ENCODE measurements around the gene SCD5.
"Not testable (repeated sequence)": the region's sequence is repeated elsewhere in the genome, so short reads cannot be mapped to it uniquely, and the experiment has no call there.

SCD5 gene

DNA sequence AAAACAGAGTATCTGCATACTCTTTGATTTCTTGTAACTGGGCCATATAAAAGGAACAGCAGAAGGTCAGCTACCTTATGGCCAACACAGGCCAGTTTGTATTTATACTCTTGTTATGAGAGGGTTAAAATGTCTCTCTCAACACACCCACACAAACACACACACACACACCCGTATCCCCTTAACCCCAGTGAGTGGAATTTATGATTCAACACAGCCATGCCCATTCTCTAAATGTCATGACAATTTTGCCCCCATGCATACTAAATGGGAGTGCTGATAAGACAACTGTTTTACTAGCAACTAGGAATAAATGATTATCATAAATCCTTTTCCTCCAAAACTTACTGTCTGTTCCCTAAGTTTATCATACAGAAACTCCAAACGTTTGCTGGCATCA is 22.1 kb upstream of the SCD5 start:
- CTCF ChIA-PET: no interaction called here
- POLR2A ChIA-PET: no interaction called here
- TF ChIP-seq, protein P1, sequence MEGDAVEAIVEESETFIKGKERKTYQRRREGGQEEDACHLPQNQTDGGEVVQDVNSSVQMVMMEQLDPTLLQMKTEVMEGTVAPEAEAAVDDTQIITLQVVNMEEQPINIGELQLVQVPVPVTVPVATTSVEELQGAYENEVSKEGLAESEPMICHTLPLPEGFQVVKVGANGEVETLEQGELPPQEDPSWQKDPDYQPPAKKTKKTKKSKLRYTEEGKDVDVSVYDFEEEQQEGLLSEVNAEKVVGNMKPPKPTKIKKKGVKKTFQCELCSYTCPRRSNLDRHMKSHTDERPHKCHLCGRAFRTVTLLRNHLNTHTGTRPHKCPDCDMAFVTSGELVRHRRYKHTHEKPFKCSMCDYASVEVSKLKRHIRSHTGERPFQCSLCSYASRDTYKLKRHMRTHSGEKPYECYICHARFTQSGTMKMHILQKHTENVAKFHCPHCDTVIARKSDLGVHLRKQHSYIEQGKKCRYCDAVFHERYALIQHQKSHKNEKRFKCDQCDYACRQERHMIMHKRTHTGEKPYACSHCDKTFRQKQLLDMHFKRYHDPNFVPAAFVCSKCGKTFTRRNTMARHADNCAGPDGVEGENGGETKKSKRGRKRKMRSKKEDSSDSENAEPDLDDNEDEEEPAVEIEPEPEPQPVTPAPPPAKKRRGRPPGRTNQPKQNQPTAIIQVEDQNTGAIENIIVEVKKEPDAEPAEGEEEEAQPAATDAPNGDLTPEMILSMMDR (IDR thresholded peaks at IDR 0.05; ENCODE audit: control extremely low read depth, extremely low read depth, low read depth, missing control alignments): no peak
- no peak for DNase-seq (ENCODE audit: extremely low spot score)

DNA sequence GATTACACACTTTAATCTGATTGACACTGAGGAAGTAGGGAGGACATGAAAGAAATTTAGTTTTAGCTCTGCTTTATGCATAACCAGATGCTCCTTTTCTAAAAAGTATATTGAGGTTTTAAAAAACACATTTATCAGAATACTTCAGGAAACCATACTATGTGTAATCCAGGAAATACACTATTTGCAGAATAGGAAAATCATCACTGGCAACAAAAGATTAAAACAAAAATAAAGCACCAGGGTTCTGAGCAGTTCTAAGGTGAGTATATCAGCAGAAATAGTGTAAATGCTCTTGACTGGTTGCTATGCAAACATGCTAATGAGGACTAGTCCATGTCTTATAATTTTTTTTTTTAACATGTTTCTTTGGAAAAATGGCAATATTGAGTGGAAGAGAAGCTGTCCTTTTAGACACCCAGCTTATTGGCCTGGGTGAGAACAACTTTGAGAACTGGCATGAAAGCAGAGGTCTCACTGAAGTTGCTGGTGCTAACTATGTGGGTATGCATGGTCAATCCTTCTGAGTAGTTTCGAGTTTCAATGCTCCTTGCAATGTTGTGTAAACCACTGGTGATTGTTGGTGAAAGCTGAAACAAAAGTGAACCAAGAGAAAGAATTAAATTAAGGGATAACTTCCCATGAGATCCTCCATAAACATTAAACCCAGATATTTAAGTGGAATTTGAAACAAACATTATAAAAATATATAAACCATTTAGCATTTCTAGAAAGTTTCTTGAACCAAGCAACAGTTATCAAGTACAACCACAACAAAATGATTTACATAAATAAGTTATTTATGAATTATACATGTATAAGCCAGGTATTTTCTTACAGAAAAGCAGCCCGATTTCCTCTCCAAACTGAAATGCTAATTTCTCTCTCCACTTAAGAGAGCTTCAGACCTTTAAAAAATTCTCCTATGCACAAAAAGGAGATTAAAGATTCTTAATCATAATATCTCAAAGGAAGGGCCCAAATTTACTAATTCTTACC is 20.4 kb upstream of the SCD5 start:
- no peak for DNase-seq (ENCODE audit: extremely low spot score)
- ChIA-PET CTCF (interaction anchor here (1.0 to 1.5 kb wide), 4 partner anchors 9 to 32 kb away, joined by 3 to 9 read pairs (median 4); partner anchors contain the start of gene SCD5), POLR2A (no interaction called here)
- TF ChIP-seq, protein P1 (IDR thresholded peaks at IDR 0.05; ENCODE audit: control extremely low read depth, extremely low read depth, low read depth, missing control alignments): no peak

DNA sequence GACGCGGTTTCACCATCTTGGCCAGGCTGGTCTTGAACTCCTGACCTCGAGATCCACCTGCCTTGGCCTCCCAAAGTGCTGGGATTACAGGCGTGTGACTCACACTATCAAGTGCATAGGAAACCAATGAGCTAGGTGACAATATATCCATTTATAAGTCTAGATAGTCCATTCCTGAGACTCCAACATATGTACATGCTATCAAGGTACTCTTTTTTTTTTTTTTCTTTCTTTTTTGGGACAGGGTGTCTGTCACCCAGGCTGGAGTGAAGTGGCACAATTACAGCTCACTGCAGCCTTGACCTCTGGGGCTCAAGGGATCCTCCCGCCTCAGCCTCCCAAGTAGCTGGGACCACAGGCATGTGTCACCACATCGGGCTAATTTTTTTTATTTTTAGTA is 18.3 kb upstream of the SCD5 start:
- POLR2A ChIA-PET; CTCF ChIA-PET; DNase-seq (ENCODE audit: extremely low spot score): not testable (repeated sequence)

DNA sequence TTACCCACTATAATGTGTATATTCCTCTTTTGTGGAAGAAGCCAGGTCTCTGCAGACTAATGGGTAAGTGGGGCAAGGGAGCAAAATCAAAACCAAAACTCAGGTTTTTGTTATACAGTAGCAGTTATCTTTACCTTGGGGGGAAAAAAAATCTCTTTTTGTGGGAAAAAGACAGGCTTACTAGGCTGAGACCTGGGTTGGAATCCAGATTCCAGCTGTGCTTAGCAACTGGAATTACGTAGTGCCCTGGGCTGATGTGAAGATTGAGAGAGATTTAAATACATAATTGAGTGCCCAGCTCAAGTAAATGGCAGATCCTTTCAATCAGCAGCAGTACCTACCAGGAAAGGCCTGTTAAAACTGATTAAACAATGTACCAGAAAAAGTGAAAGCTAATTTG is 15.4 kb upstream of the SCD5 start:
- DNase-seq (ENCODE audit: extremely low spot score): no peak

DNA sequence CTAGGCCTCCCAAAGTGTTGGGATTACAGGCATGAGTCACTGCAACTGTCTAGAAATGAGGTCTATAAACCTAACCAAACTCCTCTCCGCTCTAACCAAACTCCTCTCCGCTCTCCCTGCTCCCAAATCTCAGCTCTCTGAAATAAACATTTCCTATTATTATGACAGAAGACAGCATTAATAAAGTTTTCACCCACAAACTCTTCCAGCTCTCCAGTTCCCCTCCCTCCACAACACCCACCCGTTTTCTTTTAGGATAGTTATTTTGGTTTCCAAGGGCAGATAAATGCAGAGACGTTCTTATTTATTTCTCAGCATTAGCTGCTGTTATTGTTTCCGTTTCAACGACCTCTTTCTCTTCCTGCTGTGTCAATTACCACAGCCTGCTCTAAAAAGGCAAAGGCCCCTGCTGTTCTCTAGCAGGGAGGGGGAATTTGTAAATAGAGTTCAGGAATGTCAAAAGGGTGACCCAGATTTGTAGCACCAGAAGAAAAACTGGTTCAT is 13.3 kb upstream of the SCD5 start:
- TF ChIP-seq, protein P1 (IDR thresholded peaks at IDR 0.05; ENCODE audit: control extremely low read depth, extremely low read depth, low read depth, missing control alignments): no peak
- ChIA-PET CTCF (interaction anchor here (1.5 to 2.3 kb wide), 2 partner anchors 14 to 383 kb away, joined by 4 to 7 read pairs; no protein-coding TSS in a partner anchor), POLR2A (interaction anchor here (0.6 kb wide), 1 partner anchor 68 kb away, joined by 3 read pairs; no protein-coding TSS in a partner anchor)
- DNase-seq (ENCODE audit: extremely low spot score): no peak

More for the DNA sequence above, 15.4 kb upstream of the SCD5 start:
- TF ChIP-seq, protein P1 (IDR thresholded peaks at IDR 0.05; ENCODE audit: control extremely low read depth, extremely low read depth, low read depth, missing control alignments): no peak
- CTCF ChIA-PET: interaction anchor here (1.2 kb wide), 1 partner anchor 13 kb away, joined by 3 read pairs; no protein-coding TSS in a partner anchor
- POLR2A ChIA-PET: no interaction called here

DNA sequence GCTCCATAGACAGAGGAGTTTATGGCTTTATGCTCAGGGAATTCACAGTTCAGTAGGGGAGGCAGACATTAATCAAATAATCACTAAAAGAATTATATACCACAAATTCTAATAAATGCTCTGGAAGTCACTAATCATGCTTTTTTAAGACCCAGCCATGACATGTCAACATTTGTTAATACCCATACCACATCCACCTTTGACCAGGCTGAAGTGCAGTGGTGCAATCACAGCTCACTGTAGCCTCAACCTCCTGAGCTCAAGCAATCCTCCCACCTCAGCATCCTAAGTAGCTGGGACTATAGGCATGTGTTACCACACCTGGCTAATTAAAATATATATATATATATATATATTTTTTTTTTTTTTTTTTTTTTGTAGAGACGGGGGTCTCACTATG is 12.8 kb upstream of the SCD5 start:
- CTCF ChIA-PET: interaction anchor here (1.5 to 2.3 kb wide), 2 partner anchors 14 to 382 kb away, joined by 4 to 7 read pairs; no protein-coding TSS in a partner anchor
- no peak for DNase-seq (ENCODE audit: extremely low spot score)
- TF ChIP-seq, protein P1 (IDR thresholded peaks at IDR 0.05; ENCODE audit: control extremely low read depth, extremely low read depth, low read depth, missing control alignments): no peak
- POLR2A ChIA-PET: interaction anchor here (0.6 kb wide), 1 partner anchor 69 kb away, joined by 3 read pairs; no protein-coding TSS in a partner anchor

DNA sequence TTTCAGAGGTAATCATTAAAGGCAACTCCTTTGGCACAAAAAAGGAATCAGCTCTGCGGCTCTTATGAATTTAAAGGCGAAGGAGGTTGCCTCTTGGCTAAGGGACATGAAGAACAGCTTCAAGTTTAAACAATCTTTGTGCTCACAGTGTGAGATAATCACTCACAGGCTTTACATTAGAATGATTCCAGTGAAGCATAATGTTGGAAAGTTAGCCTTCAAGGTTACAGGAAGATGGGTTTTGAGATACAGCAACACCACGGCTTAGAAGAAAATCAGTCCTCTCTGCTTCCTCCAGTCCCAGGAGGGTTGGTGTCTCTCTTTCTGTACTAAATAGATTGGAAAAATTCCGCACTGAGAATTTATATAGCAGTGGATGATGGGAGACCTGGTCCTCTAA is 11.6 kb upstream of the SCD5 start:
- POLR2A ChIA-PET: no interaction called here
- CTCF ChIA-PET: no interaction called here
- TF ChIP-seq, protein P1 (IDR thresholded peaks at IDR 0.05; ENCODE audit: control extremely low read depth, extremely low read depth, low read depth, missing control alignments): no peak
- DNase-seq (ENCODE audit: extremely low spot score): no peak

All from GM10248 (cell line).